Memory B cell (primary cell): ENCODE data around the gene KIF26B.

Experiments
- ATAC-seq: fragments of 150-1000 bp; cut with Tn5 transposase; 2 replicates; pipeline ENCODE4 v1.10.0; 2021; ENCODE audit warnings: low read depth, mild to moderate bottlenecking, moderate library complexity
- DNase-seq, 2 donors: peaks; one replicate each; pipeline ENCODE4 v3.0.0; 2022; ENCODE audit warnings: low spot score in 2 of 2
- H3K27ac Mint-ChIP-seq: one replicate; pipeline ENCODE4 v1.8.0; 2022; ENCODE audit warnings: mild to moderate bottlenecking, moderate library complexity, mixed read lengths
- H3K27me3 Mint-ChIP-seq: one replicate; pipeline ENCODE4 v1.8.0; 2022; ENCODE audit warnings: mixed read lengths
- H3K36me3 Mint-ChIP-seq: one replicate; pipeline ENCODE4 v1.8.0; 2022; ENCODE audit warnings: mild to moderate bottlenecking, mixed read lengths
- H3K4me1 Mint-ChIP-seq: one replicate; pipeline ENCODE4 v1.8.0; 2022; ENCODE audit warnings: mixed read lengths
- H3K4me3 Mint-ChIP-seq: one replicate; pipeline ENCODE4 v1.8.0; 2022; ENCODE audit warnings: mild to moderate bottlenecking, moderate library complexity, mixed read lengths
- H3K9me3 Mint-ChIP-seq: one replicate; pipeline ENCODE4 v1.8.0; 2022; ENCODE audit warnings: mixed read lengths

The KIF26B gene

DNA sequence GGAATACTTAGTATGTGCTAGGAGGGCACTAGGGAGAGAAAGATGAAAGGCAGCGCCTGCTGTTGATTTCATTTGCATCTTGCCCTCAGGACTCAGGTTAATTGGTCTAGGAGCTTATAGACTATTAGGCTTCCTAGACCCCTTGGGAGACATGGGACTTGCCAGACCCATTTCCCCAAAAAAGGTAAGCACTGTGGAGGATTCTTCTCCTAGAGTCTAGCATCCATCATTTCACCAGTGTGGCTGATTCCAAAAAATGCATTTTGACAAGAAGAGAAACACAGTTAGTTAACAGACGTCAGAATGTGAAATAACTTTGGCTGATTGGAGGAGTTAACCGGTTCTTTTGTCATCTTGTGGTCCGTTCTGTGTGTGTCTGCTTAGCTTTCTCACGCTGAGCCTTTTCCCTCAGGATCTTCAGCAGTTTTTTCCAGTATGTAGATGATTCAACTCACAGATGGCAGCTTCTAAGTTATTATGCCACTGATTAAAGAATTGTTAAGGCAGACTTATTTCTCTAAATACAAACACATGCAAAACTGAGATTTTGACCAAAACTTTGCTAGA lies 108.8 kb downstream of the KIF26B start:
- Mint-ChIP-seq H3K9me3 (peaks cover 5% of the 10 kb centered on the region), H3K27me3 (peaks cover 10% of the 10 kb centered on the region), H3K27ac (no peak overlapping the region), H3K4me1 (peaks cover 4% of the 10 kb centered on the region), H3K36me3 (no peaks in the 10 kb centered on the region), H3K4me3 (no peak overlapping the region)
- DNase-seq: no peak
- no peak for ATAC-seq

DNA sequence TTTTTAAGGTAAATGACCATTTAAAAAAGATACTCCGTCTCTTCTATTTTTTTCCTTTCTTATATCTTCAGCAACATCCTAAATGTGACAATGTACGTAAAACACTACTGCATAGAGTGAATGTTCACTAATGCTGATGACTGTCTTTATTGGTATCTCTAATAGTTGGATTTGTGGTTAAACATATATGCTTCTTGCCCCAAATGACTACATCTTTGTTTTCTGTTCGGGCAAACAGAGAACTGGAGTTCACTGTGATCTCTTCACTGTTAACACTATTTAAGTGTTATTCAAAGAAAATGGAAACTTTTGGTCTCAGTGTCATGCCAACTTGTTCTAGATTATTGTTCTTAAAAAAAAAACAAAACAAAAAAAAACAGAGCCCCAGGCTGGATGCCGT lies 109.4 kb downstream of the KIF26B start:
- DNase-seq (no peak), ATAC-seq (no peak)
- Mint-ChIP-seq H3K4me1 (peaks cover 4% of the 10 kb centered on the region), H3K9me3 (peaks cover 5% of the 10 kb centered on the region), H3K27me3 (peaks cover 9% of the 10 kb centered on the region), H3K27ac (no peak overlapping the region), H3K4me3 (no peak overlapping the region), H3K36me3 (no peaks in the 10 kb centered on the region)

DNA sequence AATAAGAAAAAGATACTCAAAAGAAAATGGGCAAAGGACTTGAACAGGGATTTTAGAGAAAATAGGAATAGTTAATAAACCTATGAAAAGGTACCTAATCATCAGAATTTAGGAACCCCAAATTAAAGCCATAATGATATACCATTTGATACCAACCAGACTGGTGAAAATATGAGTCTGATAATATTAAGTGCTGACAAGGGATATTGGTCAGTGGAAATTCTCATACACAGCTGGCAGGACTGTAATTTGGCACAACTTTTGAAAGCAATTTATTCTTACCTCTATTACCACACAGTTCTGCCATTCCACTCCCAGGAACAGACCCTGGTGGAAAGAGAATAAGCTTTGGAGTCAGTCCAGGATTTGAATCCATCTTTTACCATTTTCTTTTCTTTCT lies 111.3 kb downstream of the KIF26B start:
- Mint-ChIP-seq H3K27ac (no peak overlapping the region), H3K36me3 (peaks cover 2% of the 10 kb centered on the region)
- no peak for ATAC-seq

DNA sequence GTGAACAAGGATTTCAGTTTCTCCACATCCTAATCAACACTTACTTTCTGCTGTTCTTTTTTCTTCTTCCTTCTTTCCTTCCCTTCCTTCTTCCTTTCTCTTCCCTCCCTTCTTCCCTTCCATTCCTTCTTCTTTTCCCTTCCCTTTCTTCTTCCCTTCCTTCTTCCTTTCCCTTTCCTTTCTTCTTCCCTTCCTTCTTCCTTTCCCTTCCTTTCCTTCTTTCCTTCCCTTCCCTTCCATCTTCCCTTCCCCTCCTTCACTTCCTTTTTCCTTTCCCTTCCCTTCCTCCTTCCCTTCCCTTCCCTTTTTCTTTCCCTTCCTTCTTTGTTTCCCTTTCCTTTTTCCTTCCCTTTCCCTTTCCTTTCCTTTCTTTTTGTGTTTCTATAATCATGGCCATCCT lies 115.3 kb downstream of the KIF26B start:
- Mint-ChIP-seq H3K9me3 (peaks cover 7% of the 10 kb centered on the region), H3K27me3 (peaks cover 7% of the 10 kb centered on the region), H3K36me3 (peaks cover 2% of the 10 kb centered on the region), H3K27ac (no peak overlapping the region), H3K4me1 (no peaks in the 10 kb centered on the region), H3K4me3 (no peak overlapping the region)
- ATAC-seq (no peak), DNase-seq (no peak)

More for the DNA sequence above, 111.3 kb downstream of the KIF26B start:
- Mint-ChIP-seq H3K27me3 (peaks cover 11% of the 10 kb centered on the region), H3K4me1 (no peaks in the 10 kb centered on the region), H3K4me3 (no peak overlapping the region), H3K9me3 (peaks cover 8% of the 10 kb centered on the region)
- no peak for DNase-seq

DNA sequence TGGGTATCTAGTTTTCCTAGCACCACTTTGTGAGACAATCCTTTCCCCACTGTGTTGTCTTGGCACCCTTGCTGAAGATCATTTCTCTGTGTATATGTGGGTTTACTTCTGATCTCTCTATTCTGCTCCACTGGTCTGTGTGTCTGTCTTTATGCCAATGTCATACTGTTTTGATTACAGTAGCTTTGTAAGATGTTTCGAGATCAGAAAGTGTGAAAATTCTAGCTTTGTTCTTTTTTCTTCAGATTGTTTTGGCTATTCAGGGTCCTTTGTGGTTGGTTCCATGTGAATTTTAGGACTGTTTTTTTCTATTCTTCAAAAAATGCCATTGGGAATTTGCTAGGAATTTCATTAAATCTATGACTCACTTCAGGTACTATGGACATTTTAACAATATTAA lies 116.2 kb downstream of the KIF26B start:
- no peak for ATAC-seq
- H3K4me3 Mint-ChIP-seq: no peak overlapping the region

DNA sequence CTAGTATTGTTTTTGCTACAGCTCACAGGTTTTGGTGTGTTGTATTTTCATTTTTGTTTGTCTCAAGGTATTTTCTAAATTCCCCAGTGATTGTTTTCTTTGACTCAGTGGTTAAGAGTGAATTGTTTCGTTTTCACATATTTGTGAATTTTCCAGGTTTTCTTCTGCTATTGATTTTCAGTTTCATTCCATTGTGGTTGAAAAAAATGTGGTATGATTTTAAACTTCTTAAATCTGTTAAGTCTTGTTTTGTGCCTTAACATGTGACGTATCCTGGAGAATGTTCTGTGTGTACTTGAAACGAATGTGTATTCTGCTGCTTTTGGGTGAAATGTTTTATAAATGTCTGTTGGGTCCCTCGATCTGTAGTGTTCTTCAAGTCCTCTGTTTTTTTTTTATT lies 117.9 kb downstream of the KIF26B start:
- H3K4me3 Mint-ChIP-seq: no peak overlapping the region
- no peak overlapping the region for H3K27ac Mint-ChIP-seq
- peaks cover 5% of the 10 kb centered on the region for H3K9me3 Mint-ChIP-seq
- H3K4me1 Mint-ChIP-seq: no peaks in the 10 kb centered on the region
- H3K27me3 Mint-ChIP-seq: peaks cover 12% of the 10 kb centered on the region
- DNase-seq (no peak), ATAC-seq (no peak)
- peaks cover 2% of the 10 kb centered on the region for H3K36me3 Mint-ChIP-seq

More for the DNA sequence above, 116.2 kb downstream of the KIF26B start:
- Mint-ChIP-seq H3K27me3 (peaks cover 7% of the 10 kb centered on the region), H3K4me1 (no peaks in the 10 kb centered on the region), H3K9me3 (peaks cover 7% of the 10 kb centered on the region), H3K27ac (no peak overlapping the region), H3K36me3 (peaks cover 2% of the 10 kb centered on the region)
- no peak for DNase-seq

DNA sequence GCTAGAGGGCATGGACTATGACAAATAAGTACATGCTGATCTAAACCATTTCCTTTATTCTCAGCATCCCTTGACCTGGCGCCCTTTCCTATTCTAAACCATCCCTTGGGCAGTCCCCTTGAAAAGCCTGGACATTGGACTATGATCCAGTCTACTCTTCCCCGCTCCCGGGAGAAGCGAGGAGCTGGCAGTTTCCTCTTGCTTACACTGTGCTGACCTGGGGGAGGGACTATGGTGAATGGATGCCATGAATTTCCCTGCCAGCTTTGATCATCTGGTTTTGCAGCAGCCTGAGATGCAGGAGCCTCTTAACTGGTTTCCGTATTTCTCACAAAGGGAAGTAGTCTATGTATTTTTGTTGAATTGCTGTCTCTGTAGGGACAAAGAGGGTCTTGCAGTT lies 121.7 kb downstream of the KIF26B start:
- Mint-ChIP-seq H3K4me3 (no peak overlapping the region), H3K27ac (no peak overlapping the region), H3K36me3 (no peaks in the 10 kb centered on the region), H3K9me3 (no peaks in the 10 kb centered on the region), H3K27me3 (peaks cover 20% of the 10 kb centered on the region), H3K4me1 (no peaks in the 10 kb centered on the region)
- no peak for DNase-seq
- no peak for ATAC-seq

DNA sequence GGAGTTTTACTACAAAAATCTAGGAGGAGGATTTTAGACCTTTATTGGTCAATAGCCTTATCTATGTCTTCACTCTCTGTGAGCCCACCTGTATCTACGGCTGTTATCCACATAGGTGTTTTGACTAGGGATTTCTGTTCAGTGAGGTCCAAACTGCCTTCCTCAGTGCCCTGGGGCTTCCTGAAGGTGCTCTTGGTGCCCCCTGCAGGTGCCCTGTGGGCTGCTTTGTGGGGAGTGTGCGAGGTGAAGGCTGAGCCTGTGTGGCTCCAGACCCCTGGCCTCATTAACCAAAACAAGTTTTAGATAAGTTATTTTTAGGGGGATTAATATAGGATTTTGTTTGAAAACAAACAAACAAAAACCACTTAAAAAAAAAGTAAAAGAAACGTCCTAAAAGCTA lies 122.5 kb downstream of the KIF26B start:
- ATAC-seq (no peak), DNase-seq (no peak)
- Mint-ChIP-seq H3K27me3 (peaks cover 20% of the 10 kb centered on the region), H3K9me3 (no peaks in the 10 kb centered on the region), H3K4me3 (no peak overlapping the region), H3K27ac (no peak overlapping the region), H3K36me3 (no peaks in the 10 kb centered on the region), H3K4me1 (no peaks in the 10 kb centered on the region)

DNA sequence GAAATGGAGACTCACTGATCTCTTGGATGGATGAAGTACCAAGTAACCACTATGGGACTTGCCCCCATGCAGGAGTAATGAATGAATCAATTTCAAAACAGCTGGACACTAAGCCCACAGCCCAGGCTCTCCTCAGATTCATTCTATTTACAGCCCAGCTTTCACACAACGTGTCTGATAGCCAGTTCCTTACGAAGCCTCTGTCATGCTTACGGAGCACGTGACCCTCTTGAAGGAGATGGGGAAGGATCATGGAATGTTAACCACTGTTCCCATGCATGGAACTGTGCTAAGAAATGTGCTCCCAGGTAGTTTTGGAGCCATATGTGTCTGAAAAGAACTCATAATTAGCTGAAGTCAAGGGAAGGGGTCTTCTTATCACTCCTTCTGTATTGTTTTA lies 124.1 kb downstream of the KIF26B start:
- no peaks in the 10 kb centered on the region for H3K36me3 Mint-ChIP-seq
- peaks cover 4% of the 10 kb centered on the region for H3K9me3 Mint-ChIP-seq
- peaks cover 20% of the 10 kb centered on the region for H3K27me3 Mint-ChIP-seq
- no peak overlapping the region for H3K27ac Mint-ChIP-seq
- no peak overlapping the region for H3K4me3 Mint-ChIP-seq
- H3K4me1 Mint-ChIP-seq: no peaks in the 10 kb centered on the region
- no peak for ATAC-seq
- no peak for DNase-seq

DNA sequence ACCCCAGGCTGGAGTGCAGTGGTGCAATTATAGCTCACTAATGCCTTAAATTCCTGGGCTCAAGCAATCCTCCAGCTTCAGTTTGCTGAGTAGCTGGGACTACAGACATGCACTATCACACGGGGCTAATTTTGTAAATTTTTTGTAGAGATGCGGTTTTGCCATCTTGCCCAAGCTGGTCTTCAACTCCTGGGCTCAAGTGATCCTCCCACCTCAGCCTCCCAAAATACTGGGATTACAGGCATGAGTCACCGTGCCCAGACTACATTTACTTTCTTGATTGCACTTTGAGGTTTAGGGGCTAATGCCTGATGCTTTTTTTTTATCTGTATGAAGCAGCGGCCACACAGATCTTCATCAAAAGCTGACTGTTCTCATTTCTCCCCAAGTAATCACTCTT lies 124.6 kb downstream of the KIF26B start:
- Mint-ChIP-seq H3K27ac (no peak overlapping the region), H3K27me3 (peaks cover 20% of the 10 kb centered on the region), H3K36me3 (no peaks in the 10 kb centered on the region), H3K9me3 (peaks cover 4% of the 10 kb centered on the region), H3K4me3 (no peak overlapping the region), H3K4me1 (no peaks in the 10 kb centered on the region)
- DNase-seq (no peak), ATAC-seq (no peak)

DNA sequence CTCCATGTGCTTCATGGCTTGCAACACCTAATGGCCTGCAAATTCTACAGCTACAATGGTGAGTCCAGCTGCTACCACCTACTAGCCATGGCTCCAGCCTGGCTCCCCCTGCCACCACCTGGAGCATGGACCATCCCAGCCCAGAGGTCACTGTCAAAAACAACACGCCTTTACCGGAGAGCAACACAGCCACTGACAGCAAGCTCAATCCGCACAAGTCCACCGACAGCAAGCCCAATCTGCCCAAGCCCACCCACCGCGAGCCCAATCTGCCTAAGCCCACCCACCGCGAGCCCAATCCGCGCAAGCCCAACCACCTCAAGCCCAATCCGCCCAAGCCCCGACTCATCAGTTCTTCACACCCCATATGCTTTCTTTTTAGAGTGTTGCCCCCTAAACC lies 128.2 kb downstream of the KIF26B start:
- ATAC-seq: no peak
- DNase-seq: no peak
- H3K27ac Mint-ChIP-seq: no peak overlapping the region
- peaks cover 4% of the 10 kb centered on the region for H3K9me3 Mint-ChIP-seq
- H3K27me3 Mint-ChIP-seq: peaks cover 8% of the 10 kb centered on the region
- no peaks in the 10 kb centered on the region for H3K36me3 Mint-ChIP-seq
- H3K4me3 Mint-ChIP-seq: no peak overlapping the region
- no peaks in the 10 kb centered on the region for H3K4me1 Mint-ChIP-seq

DNA sequence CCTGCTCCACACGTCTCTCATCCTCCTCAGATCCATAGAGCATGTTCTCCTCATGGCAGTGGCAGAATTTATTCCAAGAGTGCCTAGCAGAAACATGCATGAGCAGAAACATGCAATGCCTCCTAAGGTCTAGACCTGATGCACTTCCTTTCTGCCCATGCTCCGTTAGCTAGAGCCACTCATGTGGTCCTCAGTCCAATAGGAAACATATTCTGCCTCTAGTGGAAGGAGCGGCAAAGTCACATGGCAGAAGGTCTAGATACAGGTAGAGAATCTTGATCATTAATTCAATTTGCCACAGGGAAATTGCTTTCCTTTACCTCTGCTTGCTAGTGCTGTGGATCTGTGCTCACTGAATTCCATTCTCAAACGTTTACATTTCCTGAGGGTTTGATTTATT lies 130.4 kb downstream of the KIF26B start:
- Mint-ChIP-seq H3K36me3 (no peaks in the 10 kb centered on the region), H3K4me3 (no peak overlapping the region), H3K9me3 (peaks cover 4% of the 10 kb centered on the region), H3K27me3 (no peaks in the 10 kb centered on the region), H3K27ac (no peak overlapping the region), H3K4me1 (no peaks in the 10 kb centered on the region)
- no peak for ATAC-seq
- no peak for DNase-seq

DNA sequence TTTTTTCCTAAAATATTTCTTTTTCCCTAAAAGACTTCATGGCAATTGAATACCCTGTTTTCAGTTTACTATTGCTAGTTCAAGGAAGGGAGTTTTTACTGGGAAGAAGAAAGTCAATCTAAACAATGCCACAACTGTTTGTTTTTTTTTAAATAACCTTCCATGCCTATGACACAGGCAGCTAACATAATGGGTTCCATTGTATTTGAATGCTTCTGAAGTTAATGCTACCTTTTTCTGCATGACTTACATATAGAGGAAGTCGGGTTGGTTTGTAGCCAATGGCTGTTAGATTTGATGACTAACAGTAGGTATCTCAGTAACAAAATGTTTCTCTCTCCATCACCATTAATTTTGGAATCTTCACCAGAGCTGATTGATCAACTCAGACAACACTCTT lies 134.0 kb downstream of the KIF26B start:
- no peaks in the 10 kb centered on the region for H3K4me1 Mint-ChIP-seq
- no peak overlapping the region for H3K4me3 Mint-ChIP-seq
- DNase-seq: no peak
- H3K9me3 Mint-ChIP-seq: no peaks in the 10 kb centered on the region
- H3K27ac Mint-ChIP-seq: no peak overlapping the region
- no peak for ATAC-seq
- H3K27me3 Mint-ChIP-seq: peaks cover 5% of the 10 kb centered on the region
- H3K36me3 Mint-ChIP-seq: no peaks in the 10 kb centered on the region

DNA sequence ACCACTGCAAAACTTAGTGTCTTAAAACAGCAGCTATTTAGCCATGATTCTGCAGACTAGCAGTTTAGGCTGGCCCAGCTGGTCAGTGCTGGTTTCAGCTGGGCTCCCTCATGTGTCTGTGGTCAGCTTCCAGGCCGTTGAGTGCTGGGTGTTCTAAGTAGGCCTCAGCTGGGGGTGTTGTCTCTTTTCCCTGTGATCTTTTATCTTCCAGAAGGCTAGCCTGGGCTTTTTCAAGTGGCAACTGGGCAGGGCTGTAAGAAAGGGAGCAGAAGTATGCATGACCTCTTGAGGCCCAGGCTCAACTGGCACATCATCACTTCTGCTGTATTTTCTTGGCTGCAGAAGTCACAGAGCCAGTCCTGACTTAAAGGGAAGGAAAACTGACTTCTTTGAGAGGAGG lies 136.1 kb downstream of the KIF26B start:
- no peaks in the 10 kb centered on the region for H3K9me3 Mint-ChIP-seq
- no peak for ATAC-seq
- no peak overlapping the region for H3K4me3 Mint-ChIP-seq
- H3K36me3 Mint-ChIP-seq: no peaks in the 10 kb centered on the region
- no peaks in the 10 kb centered on the region for H3K4me1 Mint-ChIP-seq
- DNase-seq: no peak
- H3K27ac Mint-ChIP-seq: no peak overlapping the region
- peaks cover 5% of the 10 kb centered on the region for H3K27me3 Mint-ChIP-seq

DNA sequence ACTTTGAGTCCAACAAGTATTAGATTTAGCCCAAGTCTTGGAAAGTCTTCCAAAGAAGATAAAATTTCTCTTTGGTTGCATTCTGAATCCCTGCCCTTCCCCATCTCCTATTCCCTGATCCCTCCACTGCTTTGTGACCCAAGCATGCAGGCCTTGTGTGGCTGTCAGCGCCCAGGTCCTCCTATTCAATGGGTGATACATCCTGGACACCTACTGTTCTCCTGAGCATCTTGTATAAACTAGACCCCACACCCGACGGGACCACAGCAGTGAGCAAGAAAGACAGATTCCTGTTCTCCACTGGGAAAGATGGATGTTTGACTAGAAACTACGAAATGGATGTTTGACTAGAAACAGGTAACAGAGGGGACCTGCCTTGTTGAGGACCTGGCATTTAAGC lies 136.6 kb downstream of the KIF26B start:
- no peaks in the 10 kb centered on the region for H3K4me1 Mint-ChIP-seq
- no peak for ATAC-seq
- no peak overlapping the region for H3K4me3 Mint-ChIP-seq
- no peaks in the 10 kb centered on the region for H3K9me3 Mint-ChIP-seq
- DNase-seq: no peak
- peaks cover 5% of the 10 kb centered on the region for H3K27me3 Mint-ChIP-seq
- no peak overlapping the region for H3K27ac Mint-ChIP-seq
- no peaks in the 10 kb centered on the region for H3K36me3 Mint-ChIP-seq
